ENCODE results near the gene GMDS.

DNA sequence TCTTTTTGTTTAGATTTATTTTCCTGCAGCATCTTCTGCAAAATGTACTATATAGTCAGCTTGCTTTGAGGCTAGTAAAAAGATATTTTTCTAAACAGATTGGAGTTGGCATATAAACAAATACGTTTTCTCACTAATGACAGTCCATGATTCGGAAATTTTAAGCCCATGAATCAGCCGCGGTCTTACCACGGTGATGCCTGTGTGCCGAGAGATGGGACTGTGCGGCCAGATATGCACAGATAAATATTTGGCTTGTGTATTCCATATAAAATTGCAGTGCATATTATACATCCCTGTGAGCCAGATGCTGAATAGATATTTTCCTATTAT is 632.5 kb downstream of the GMDS start:
- TF ChIP-seq, protein P1, sequence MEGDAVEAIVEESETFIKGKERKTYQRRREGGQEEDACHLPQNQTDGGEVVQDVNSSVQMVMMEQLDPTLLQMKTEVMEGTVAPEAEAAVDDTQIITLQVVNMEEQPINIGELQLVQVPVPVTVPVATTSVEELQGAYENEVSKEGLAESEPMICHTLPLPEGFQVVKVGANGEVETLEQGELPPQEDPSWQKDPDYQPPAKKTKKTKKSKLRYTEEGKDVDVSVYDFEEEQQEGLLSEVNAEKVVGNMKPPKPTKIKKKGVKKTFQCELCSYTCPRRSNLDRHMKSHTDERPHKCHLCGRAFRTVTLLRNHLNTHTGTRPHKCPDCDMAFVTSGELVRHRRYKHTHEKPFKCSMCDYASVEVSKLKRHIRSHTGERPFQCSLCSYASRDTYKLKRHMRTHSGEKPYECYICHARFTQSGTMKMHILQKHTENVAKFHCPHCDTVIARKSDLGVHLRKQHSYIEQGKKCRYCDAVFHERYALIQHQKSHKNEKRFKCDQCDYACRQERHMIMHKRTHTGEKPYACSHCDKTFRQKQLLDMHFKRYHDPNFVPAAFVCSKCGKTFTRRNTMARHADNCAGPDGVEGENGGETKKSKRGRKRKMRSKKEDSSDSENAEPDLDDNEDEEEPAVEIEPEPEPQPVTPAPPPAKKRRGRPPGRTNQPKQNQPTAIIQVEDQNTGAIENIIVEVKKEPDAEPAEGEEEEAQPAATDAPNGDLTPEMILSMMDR (IDR thresholded peaks at IDR 0.05), result no peak
- no peak for TF ChIP-seq POLR2A (IDR thresholded peaks at IDR 0.05)
